Parathyroid adenoma (tissue), 2 donors: ENCODE data around the gene CNOT4.
A peak's percentile ranks its signal among the peaks of the same experiment; 100 is the strongest.

Experiments
- H2AFZ ChIP-seq: fragments of 300-600 bp; sonication (generic); one replicate; pipeline ENCODE4 v1.7.0; 2017; ENCODE audit warnings: antibody characterized with exemption, mild to moderate bottlenecking
- H3K27ac ChIP-seq: fragments of 300-600 bp; sonication (generic); one replicate; pipeline ENCODE4 v1.7.0; 2017
- H3K27me3 ChIP-seq: fragments of 300-600 bp; sonication (generic); one replicate; pipeline ENCODE4 v1.7.0; 2017; ENCODE audit warnings: low read length; ENCODE audit not compliant: control insufficient read depth, insufficient read depth
- H3K36me3 ChIP-seq: fragments of 300-600 bp; sonication (generic); one replicate; pipeline ENCODE4 v1.7.0; 2017; ENCODE audit warnings: low read length; ENCODE audit not compliant: control insufficient read depth, insufficient read depth
- H3K4me1 ChIP-seq: fragments of 300-600 bp; sonication (generic); one replicate; pipeline ENCODE4 v1.7.0; 2017; ENCODE audit warnings: control low read depth
- H3K4me2 ChIP-seq: fragments of 300-600 bp; sonication (generic); one replicate; pipeline ENCODE4 v1.7.0; 2017; ENCODE audit warnings: low read length
- H3K4me3 ChIP-seq: fragments of 300-600 bp; sonication (generic); one replicate; pipeline ENCODE4 v1.7.0; 2017; ENCODE audit warnings: low read depth, low read length
- H3K79me2 ChIP-seq: fragments of 300-600 bp; sonication (generic); one replicate; pipeline ENCODE4 v1.7.0; 2017; ENCODE audit warnings: control low read depth
- H3K9ac ChIP-seq: fragments of 300-600 bp; sonication (generic); one replicate; pipeline ENCODE4 v1.7.0; 2017; ENCODE audit warnings: mild to moderate bottlenecking
- H3K9me3 ChIP-seq: fragments of 300-600 bp; sonication (generic); one replicate; pipeline ENCODE4 v1.7.0; 2017; ENCODE audit warnings: low read length; ENCODE audit not compliant: control insufficient read depth
- CTCF ChIP-seq: fragments of 300-600 bp; sonication (generic); IDR thresholded peaks from one replicate; pipeline ENCODE4 v1.7.0; 2017; ENCODE audit warnings: antibody characterized with exemption, mild to moderate bottlenecking
- donor health status: primary hyperparathyroidism.

Gene CNOT4

GRCh38 chr7:135366843-135367508 lies 142.9 kb downstream of the CNOT4 start:
- Histone ChIP-seq H3K4me2 (no peak overlapping the region), H3K27ac (no peak overlapping the region), H3K4me3 (no peak overlapping the region), H3K79me2 (peaks cover under 1% of the 10 kb centered on the region), H3K4me1 (peaks cover 3% of the 10 kb centered on the region), H3K9ac (no peak overlapping the region), H2AFZ (no peak overlapping the region), H3K27me3 (no peaks in the 10 kb centered on the region), H3K9me3 (no peaks in the 10 kb centered on the region), H3K36me3 (no peaks in the 10 kb centered on the region)
- no peak for TF ChIP-seq CTCF

GRCh38 chr7:135365721-135366120 lies 144.2 kb downstream of the CNOT4 start:
- no peak overlapping the region for H3K4me2 ChIP-seq
- no peaks in the 10 kb centered on the region for H3K9me3 ChIP-seq
- H3K79me2 ChIP-seq, result no peaks in the 10 kb centered on the region
- no peak for TF ChIP-seq CTCF
- H2AFZ ChIP-seq, result no peak overlapping the region
- H3K27ac ChIP-seq, result no peak overlapping the region
- no peaks in the 10 kb centered on the region for H3K36me3 ChIP-seq
- H3K4me1 ChIP-seq, result peaks cover 3% of the 10 kb centered on the region
- H3K27me3 ChIP-seq, result no peaks in the 10 kb centered on the region
- H3K9ac ChIP-seq, result no peak overlapping the region
- no peak overlapping the region for H3K4me3 ChIP-seq

- no peaks in the 10 kb centered on the region for H3K79me2 ChIP-seq
- H3K9me3 ChIP-seq, result no peaks in the 10 kb centered on the region
- H3K4me1 ChIP-seq, result peaks cover 3% of the 10 kb centered on the region
- no peaks in the 10 kb centered on the region for H3K36me3 ChIP-seq
- H3K27ac ChIP-seq, result no peak overlapping the region
- no peak overlapping the region for H3K4me2 ChIP-seq
- H3K27me3 ChIP-seq, result no peaks in the 10 kb centered on the region
- no peak for TF ChIP-seq CTCF
- H2AFZ ChIP-seq, result no peak overlapping the region
- no peak overlapping the region for H3K9ac ChIP-seq
- no peak overlapping the region for H3K4me3 ChIP-seq
These were observed 145.7 kb downstream of the CNOT4 start for GRCh38 chr7:135364206-135364605.

- H3K9me3 ChIP-seq, result no peaks in the 10 kb centered on the region
- no peak overlapping the region for H3K4me3 ChIP-seq
- no peak overlapping the region for H3K9ac ChIP-seq
- no peak for TF ChIP-seq CTCF
- no peaks in the 10 kb centered on the region for H3K36me3 ChIP-seq
- no peak overlapping the region for H3K4me2 ChIP-seq
- H3K79me2 ChIP-seq, result no peaks in the 10 kb centered on the region
- no peaks in the 10 kb centered on the region for H3K27me3 ChIP-seq
- peaks cover 3% of the 10 kb centered on the region for H3K4me1 ChIP-seq
- no peak overlapping the region for H3K27ac ChIP-seq
- no peak overlapping the region for H2AFZ ChIP-seq
These were observed 147.0 kb downstream of the CNOT4 start for GRCh38 chr7:135362871-135363270.

GRCh38 chr7:135361788-135362187 lies 148.1 kb downstream of the CNOT4 start:
- no peak overlapping the region for H3K27ac ChIP-seq
- peaks cover 3% of the 10 kb centered on the region for H3K4me1 ChIP-seq
- H3K79me2 ChIP-seq, result no peaks in the 10 kb centered on the region
- peak; percentile 10 for TF ChIP-seq CTCF
- H3K36me3 ChIP-seq, result no peaks in the 10 kb centered on the region
- no peaks in the 10 kb centered on the region for H3K9me3 ChIP-seq
- no peaks in the 10 kb centered on the region for H3K27me3 ChIP-seq
- no peak overlapping the region for H3K4me3 ChIP-seq
- H2AFZ ChIP-seq, result no peak overlapping the region
- H3K9ac ChIP-seq, result no peak overlapping the region
- H3K4me2 ChIP-seq, result no peak overlapping the region
